WTC11 (cell line): Measurements from ENCODE around the gene DIPK2A. TPM values are rescaled to one million over a fixed set of nuclear protein-coding genes. Genes with fewer than 3 reads are reported as not detected.

Source experiments
- ATAC-seq: fragments of 200-7000 bp; cut with Tn5 transposase; 2 replicates; pipeline ENCODE4 v1.10.0; 2021; ENCODE audit warnings: mild to moderate bottlenecking, moderate library complexity
- CTCF ChIA-PET: fragments of 300-600 bp; sonication (Branson Sonifier 250); formaldehyde crosslinking; loops from one replicate; lab custom pipeline; 2021; ENCODE audit warnings: antibody characterized with exemption; lab: Charles Lee
- POLR2A ChIA-PET: fragments of 350-600 bp; sonication (Branson Sonifier 250); formaldehyde crosslinking; loops from one replicate; lab custom pipeline; 2021; ENCODE audit warnings: antibody characterized with exemption; lab: Charles Lee
- DNase-seq: peaks from one replicate; pipeline ENCODE4 v3.0.0; 2021; ENCODE audit warnings: low spot score
- H3K27ac Mint-ChIP-seq: 2 replicates; pipeline ENCODE4 v1.8.0; 2021; ENCODE audit warnings: mixed read lengths
- H3K27me3 Mint-ChIP-seq: 2 replicates; pipeline ENCODE4 v1.8.0; 2021; ENCODE audit warnings: low read depth, mild to moderate bottlenecking, moderate library complexity, mixed read lengths
- H3K36me3 Mint-ChIP-seq: 2 replicates; pipeline ENCODE4 v1.8.0; 2021; ENCODE audit warnings: mixed read lengths
- H3K4me1 Mint-ChIP-seq: 2 replicates; pipeline ENCODE4 v1.8.0; 2022; ENCODE audit warnings: mixed read lengths
- H3K4me3 Mint-ChIP-seq: 2 replicates; pipeline ENCODE4 v1.8.0; 2021; ENCODE audit warnings: mild to moderate bottlenecking, moderate library complexity, mixed read lengths
- H3K9me3 Mint-ChIP-seq: 2 replicates; pipeline ENCODE4 v1.8.0; 2021; ENCODE audit warnings: mixed read lengths
- AFF4 ChIP-seq: sonication (generic); formaldehyde crosslinking; IDR thresholded peaks from 2 replicates; pipeline ENCODE4 v1.8.1; 2023; ENCODE audit warnings: mild to moderate bottlenecking, missing genetic modification reagents, borderline replicate concordance
- ARID4B ChIP-seq: sonication (generic); formaldehyde crosslinking; IDR thresholded peaks from 2 replicates; pipeline ENCODE4 v1.8.0; 2023; ENCODE audit warnings: missing genetic modification reagents, mild to moderate bottlenecking, borderline replicate concordance
- E2F1 ChIP-seq: sonication (generic); formaldehyde crosslinking; IDR thresholded peaks from 2 replicates; pipeline ENCODE4 v1.8.0; 2022; ENCODE audit warnings: mild to moderate bottlenecking, missing genetic modification reagents
- E2F4 ChIP-seq: sonication (generic); formaldehyde crosslinking; IDR thresholded peaks from 2 replicates; pipeline ENCODE4 v1.8.1; 2022; ENCODE audit warnings: low read depth, mild to moderate bottlenecking, moderate library complexity, missing genetic modification reagents, borderline replicate concordance
- ELF4 ChIP-seq: sonication (generic); formaldehyde crosslinking; IDR thresholded peaks from 2 replicates; pipeline ENCODE4 v1.8.1; 2022; ENCODE audit warnings: low read depth, mild to moderate bottlenecking, moderate library complexity, missing genetic modification reagents
- GTF2I ChIP-seq: fragments of 250-450 bp; sonication (Bioruptor Pico); conservative IDR thresholded peaks from 2 replicates; pipeline ENCODE4 v1.4.0; 2021; ENCODE audit warnings: mild to moderate bottlenecking
- JUN ChIP-seq: sonication (generic); formaldehyde crosslinking; IDR thresholded peaks from 2 replicates; pipeline ENCODE4 v1.8.0; 2023; ENCODE audit warnings: mild to moderate bottlenecking, missing genetic modification reagents
- NFATC4 ChIP-seq: fragments of 250-450 bp; sonication (Bioruptor Pico); IDR thresholded peaks from 2 replicates; pipeline ENCODE4 v1.9.0; 2021; ENCODE audit warnings: mild to moderate bottlenecking
- OVOL2 ChIP-seq: fragments of 250-450 bp; sonication (Bioruptor Pico); IDR thresholded peaks from 2 replicates; pipeline ENCODE4 v1.9.0; 2021; ENCODE audit warnings: mild to moderate bottlenecking, borderline replicate concordance
- RELA ChIP-seq: sonication (generic); formaldehyde crosslinking; IDR thresholded peaks from 2 replicates; pipeline ENCODE4 v1.8.1; 2022; ENCODE audit warnings: missing genetic modification reagents, mild to moderate bottlenecking, borderline replicate concordance
- ZNF396 ChIP-seq: fragments of 250-450 bp; sonication (Bioruptor Pico); IDR thresholded peaks from 2 replicates; pipeline ENCODE4 v1.8.0; 2021; ENCODE audit warnings: mild to moderate bottlenecking, moderate library complexity, borderline replicate concordance
- ZNF532 ChIP-seq: fragments of 250-450 bp; sonication (Bioruptor Pico); IDR thresholded peaks from 2 replicates; pipeline ENCODE4 v1.9.0; 2021; ENCODE audit warnings: mild to moderate bottlenecking, borderline replicate concordance
- total RNA-seq: library from RNA; stranded (reverse); gene quantifications from 3 replicates; pipeline ENCODE4 v1.2.3, GENCODE V29; 2021

The DIPK2A gene
- total RNA-seq, 1 experiment from 2014 or later: 35.1 TPM

- no peak for TF ChIP-seq E2F1 (CRISPR knock-in tag)
- TF ChIP-seq GTF2I (CRISPR knock-in tag): no peak
- TF ChIP-seq, all 79 proteins: peak for 0
Observed at GRCh38 chr3:143978263-143978631, 6.6 kb downstream of the DIPK2A start (continued).

GRCh38 chr3:143979041-143979440, 7.4 kb downstream of the DIPK2A start:
- Mint-ChIP-seq H3K27ac (no peak overlapping the region), H3K9me3 (peaks cover 10% of the 10 kb centered on the region), H3K4me3 (no peak overlapping the region), H3K4me1 (peaks cover 67% of the 10 kb centered on the region), H3K36me3 (peaks cover 17% of the 10 kb centered on the region), H3K27me3 (no peaks in the 10 kb centered on the region)
- CTCF ChIA-PET: no interaction called here
- POLR2A ChIA-PET: no interaction called here
- ATAC-seq (no peak), DNase-seq (no peak)
- no peak for TF ChIP-seq JUN (CRISPR knock-in tag)
- no peak for TF ChIP-seq ELF4 (CRISPR knock-in tag)
- TF ChIP-seq AFF4 (CRISPR knock-in tag): no peak
- no peak for TF ChIP-seq ARID4B (CRISPR knock-in tag)
- no peak for TF ChIP-seq NFATC4 (CRISPR knock-in tag)
- TF ChIP-seq ZNF532 (CRISPR knock-in tag): no peak

GRCh38 chr3:143979813-143980212, 8.2 kb downstream of the DIPK2A start:
- TF ChIP-seq RELA: no peak
- TF ChIP-seq ZNF396: no peak
- TF ChIP-seq OVOL2 (CRISPR knock-in tag): no peak
- TF ChIP-seq E2F4 (CRISPR knock-in tag): no peak
- Mint-ChIP-seq H3K27ac (no peak overlapping the region), H3K4me3 (no peak overlapping the region), H3K9me3 (peaks cover 10% of the 10 kb centered on the region), H3K36me3 (peaks cover 17% of the 10 kb centered on the region), H3K4me1 (peaks cover 66% of the 10 kb centered on the region), H3K27me3 (no peaks in the 10 kb centered on the region)
- DNase-seq: no peak
- ATAC-seq: no peak
- POLR2A ChIA-PET: interaction anchor here (1.7 kb wide), 1 partner anchor 8 kb away, joined by 10 read pairs; the partner anchor contains the start of gene DIPK2A
- CTCF ChIA-PET: no interaction called here
